Measurements from ENCODE around the gene STAP2. TPM values are rescaled to one million over a fixed set of nuclear protein-coding genes. Genes with fewer than 3 reads are reported as not detected.

STAP2 gene, protein sequence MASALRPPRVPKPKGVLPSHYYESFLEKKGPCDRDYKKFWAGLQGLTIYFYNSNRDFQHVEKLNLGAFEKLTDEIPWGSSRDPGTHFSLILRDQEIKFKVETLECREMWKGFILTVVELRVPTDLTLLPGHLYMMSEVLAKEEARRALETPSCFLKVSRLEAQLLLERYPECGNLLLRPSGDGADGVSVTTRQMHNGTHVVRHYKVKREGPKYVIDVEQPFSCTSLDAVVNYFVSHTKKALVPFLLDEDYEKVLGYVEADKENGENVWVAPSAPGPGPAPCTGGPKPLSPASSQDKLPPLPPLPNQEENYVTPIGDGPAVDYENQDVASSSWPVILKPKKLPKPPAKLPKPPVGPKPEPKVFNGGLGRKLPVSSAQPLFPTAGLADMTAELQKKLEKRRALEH
- total RNA-seq (2014; rRNA removed; shearing (Covaris generic)): 3.1 and 3.8 TPM in 2 replicates
- 2.4 and 4.0 TPM in 2 replicates for polyA plus RNA-seq (2015; cell fraction: cytosol; rRNA removed)
- polyA plus RNA-seq (2015; cell fraction: nucleus; rRNA removed): 0.81 and 1.4 TPM in 2 replicates

DNA sequence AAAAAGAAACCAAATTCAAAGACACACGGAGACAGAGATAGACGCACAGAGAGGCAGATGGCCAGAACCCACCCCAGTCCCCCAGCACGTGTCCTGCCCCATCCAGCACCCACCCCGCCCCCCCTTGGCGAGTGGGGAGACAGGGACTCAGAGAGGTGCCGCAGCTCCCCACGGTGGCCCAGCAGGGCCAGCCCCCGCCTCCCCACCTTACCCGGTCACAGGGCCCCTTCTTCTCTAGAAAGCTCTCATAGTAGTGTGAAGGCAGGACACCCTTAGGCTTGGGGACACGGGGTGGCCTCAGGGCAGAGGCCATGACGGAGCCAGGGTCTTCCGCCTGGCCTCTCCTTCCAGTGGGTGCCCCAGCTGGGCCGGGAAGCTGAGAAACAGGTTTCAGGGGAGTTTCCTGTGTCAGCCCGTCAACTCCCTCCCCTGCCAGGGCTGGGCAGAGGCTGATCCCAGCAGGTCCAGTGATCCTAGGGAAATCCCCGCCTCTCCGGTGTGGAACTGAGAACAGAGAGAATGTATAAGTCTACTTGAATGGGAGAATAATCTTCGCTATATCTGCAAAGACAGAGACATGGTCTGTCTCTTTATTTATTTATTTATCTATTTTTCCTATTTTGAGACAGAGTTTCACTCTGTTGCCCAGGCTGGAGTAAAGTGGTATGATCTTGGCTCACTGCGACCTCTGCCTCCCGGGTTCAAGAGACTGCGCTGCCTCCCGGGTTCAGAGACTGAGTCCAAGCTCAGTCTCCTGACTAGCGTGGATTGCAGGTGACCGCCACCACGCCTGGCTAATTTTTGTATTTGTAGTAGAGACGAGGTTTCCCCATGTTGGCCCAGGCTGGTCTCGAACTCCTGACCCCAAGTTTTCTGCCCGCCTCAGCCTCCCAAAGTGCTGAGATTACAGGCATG, at the start of gene STAP2:
Gene STAP2 (minus strand): TSS at position 387 of the 915 bp plus-strand sequence. CDS start 74 bp downstream, at position 313.
- peak; percentile 14 for DNase-seq (ENCODE audit: low read depth, low spot score)
- in situ Hi-C loops (cut with HindIII; ENCODE audit: low pct_unique_long_range_greater_than_20kb, low sequenced_read_pairs): no loop called here

DNA sequence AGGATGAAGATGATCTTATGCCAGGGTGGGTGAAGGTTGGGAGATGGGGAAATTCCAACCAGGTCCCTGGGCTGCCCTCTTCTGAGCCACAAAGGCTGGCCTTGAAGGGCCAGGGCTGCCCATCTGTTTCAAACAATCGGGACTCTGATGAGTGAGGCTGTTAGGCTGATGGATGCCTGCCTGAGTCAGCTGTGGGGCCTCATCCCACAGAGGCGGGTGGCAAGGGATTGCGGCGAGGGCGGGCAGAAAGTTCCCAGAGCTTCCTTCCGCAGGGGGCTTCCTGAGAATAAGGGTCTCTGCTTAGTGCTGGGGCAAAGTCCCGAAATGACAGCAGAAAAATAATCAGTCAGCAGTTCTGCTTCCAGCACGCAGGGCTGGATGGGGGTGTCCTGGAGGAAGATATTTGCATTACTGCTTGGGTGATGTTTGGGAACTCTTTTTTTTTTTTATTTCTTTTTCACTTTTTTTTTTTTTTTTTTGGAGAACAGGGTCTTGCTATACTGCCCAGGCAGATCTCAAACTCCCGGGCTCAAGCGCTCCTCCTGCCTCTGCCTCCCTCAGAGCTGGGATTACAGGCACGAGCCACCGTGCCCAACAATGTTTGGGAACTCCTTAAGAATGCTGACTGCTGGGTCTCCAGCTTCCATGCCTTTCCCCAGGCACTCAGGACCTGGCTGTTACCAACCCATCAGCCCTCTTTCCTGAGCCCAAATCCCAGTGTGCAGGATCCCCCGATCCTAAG, 47.6 kb upstream of the STAP2 start:
- DNase-seq (ENCODE audit: low read depth, low spot score): no peak
- in situ Hi-C loops (cut with HindIII; ENCODE audit: low pct_unique_long_range_greater_than_20kb, low sequenced_read_pairs): no loop called here

DNA sequence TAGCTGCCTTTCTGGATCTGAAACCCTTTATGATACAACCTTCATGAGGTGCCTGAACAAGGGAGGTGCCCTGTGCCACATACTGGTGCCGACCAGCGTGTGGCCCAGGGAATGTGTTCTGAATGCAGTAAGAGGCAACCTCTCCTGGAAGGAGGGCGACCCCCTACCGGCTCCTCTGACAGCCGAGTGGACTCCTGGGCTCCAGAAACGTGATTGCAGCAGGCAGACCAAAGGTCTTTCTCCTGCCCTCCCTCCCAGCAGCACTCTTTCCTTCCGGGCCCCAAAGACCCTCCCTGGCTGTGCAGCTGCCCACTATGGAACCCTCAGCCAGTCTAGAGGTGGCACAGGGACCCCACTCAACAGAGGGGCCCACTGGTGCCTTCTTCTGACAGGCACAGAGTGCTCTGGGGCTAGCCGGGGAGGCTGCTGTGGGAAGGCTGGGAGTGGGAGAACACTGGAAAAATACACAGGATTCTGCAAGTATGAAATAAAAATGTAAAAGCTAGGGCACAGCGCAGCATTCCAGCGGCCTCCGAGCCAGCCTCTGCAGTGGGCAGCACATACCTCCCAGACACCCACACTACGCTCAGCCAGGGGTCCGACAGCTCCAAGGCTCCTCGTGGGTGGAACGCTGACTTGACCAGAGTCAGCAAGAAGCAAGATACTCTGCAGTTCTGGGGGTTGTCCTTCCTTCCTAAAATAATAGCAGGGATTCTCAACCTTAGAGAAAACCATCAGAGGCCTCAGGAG, 46.8 kb upstream of the STAP2 start:
- in situ Hi-C loops (cut with HindIII; ENCODE audit: low pct_unique_long_range_greater_than_20kb, low sequenced_read_pairs): no loop called here
- DNase-seq (ENCODE audit: low read depth, low spot score): no peak

DNA sequence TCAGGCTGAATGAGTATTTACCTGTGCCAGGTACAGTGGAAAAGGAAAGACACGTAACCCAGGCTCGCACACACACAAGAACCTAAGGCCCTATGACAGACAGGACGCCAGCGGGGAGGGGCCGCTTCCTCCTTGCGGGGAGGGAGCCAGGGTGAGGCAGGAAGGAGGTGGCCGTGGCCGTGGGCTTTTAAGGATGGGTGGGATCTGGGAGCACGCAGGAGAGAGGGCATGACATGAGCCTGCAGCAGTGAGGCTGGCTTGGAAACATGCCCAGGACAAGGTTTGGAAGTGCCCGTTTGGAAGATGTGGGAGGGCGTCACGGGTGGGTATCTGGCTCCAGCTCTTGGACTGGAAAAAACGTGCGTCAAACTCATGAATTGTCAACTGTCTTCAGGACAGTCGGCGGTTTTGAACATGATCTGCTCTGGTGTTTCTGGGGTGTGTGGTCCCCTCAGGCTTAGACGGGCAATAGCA, 41.7 kb upstream of the STAP2 start:
- in situ Hi-C loops (cut with HindIII; ENCODE audit: low pct_unique_long_range_greater_than_20kb, low sequenced_read_pairs): no loop called here
- no peak for DNase-seq (ENCODE audit: low read depth, low spot score)

DNA sequence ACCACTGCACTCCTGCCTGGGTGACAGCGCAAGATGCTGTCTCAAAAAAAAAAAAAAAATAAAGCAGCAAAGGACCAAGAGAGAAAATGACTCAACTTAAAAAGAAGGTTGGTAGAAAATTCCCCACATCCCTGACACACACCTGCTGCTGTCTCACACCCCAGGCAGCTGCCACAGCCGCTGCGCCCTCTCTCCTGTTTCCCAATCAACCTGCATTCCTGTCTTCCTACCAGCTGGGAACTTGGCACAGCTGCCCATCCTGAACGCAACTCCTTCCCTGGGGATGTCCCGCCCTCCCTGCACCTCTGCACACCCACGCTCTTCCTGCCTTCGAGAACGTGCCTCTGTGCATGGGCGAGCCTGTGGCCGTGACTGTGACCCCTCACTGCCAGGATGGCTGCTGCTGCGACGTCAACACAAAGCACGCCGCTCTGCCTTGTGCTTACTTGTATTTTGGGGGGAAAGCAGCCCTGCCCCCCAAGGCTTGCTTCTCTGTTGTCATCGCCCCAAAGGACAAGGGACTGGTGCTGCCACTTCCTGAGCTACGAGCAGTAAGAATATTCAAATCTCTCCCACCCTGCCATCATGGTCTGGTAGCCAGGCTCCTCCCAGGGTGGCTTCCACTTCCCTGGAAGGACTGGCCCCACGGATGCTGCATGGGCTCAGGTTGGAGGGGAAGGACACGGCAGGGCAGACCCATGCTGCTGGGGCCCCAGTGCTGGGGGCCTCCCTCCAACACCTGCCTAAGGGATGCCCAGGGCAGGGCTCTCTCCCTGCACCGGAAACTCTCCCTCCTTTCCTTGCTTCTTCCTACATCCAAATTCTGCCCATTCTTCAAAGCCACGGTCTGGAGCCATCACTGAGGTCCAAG, 41.0 kb upstream of the STAP2 start:
- no peak for DNase-seq (ENCODE audit: low read depth, low spot score)
- in situ Hi-C loops (cut with HindIII; ENCODE audit: low pct_unique_long_range_greater_than_20kb, low sequenced_read_pairs): no loop called here

DNA sequence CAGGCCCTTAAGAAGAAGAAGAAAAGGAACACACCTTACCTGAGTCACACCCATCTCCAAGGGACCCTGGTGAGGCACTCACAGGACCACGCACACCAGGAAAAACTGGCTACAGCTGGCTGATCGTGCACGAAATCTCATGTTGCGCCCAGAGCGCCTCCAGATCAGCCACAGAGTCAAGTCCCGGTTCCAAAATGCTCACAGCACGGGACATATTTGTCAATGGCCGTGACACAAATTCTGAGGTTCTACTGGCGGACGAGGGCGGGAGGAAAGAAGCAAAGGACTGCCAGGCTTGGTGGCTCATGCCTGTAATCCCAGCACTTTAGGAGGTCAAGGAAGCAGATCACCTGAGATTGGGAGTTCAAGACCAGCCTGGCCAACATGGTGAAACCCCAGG, 40.3 kb upstream of the STAP2 start:
- in situ Hi-C loops (cut with HindIII; ENCODE audit: low pct_unique_long_range_greater_than_20kb, low sequenced_read_pairs): no loop called here
- DNase-seq (ENCODE audit: low read depth, low spot score): no peak

DNA sequence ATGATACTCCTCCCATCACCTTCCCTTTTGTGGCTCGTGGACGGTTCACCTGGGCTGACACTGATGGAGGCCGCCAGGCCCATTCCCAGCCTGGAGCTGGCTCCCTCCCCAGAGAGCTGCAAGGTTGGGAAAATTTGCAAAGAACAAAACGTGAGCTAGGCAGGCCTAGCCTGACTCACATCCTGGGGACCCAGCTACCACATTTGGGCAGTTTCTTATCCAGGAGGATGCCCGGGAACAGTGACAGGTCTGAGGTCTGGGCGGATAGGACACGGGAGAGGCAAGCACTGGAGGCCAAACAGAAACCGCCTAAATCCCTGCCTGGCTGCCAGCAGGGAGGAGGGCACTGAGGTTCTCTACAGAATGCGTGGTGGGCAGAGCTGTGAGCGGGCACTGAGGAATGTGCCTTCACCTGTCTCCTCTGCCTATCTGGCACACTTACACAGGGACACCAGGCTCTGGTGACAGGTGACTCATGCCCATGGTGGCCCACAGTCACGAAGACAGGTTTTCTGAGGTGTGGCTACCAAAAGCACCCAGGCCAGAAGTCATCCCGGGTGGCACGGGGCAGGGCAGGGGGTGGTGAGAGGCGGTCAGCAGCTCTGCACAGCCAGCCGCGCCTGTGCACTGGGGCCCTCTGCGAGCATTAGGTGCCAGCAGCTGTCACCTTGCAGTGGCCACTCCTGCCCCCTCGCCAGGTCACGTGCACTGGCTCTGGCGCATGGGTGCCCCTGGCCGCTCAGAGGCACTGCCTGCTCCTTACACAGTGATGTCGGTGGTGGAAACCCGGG, 38.6 kb upstream of the STAP2 start:
- no peak for DNase-seq (ENCODE audit: low read depth, low spot score)
- in situ Hi-C loops (cut with HindIII; ENCODE audit: low pct_unique_long_range_greater_than_20kb, low sequenced_read_pairs): no loop called here

DNA sequence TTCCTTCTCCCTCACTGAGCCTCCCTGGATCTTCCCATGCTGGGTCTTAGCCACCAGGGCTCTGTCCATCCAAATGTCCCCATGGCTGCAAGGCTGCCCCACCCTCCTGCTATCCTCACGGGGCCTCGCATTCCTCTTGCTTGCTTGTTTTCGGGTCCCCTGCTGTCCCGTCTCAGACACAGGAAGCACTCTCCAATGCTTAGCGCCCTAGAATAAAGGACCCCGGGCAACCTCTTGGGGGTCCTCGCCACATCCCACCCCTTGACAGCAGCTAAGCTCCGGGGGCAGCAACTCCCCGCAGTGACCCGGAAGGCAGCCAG, 38.0 kb upstream of the STAP2 start:
- in situ Hi-C loops (cut with HindIII; ENCODE audit: low pct_unique_long_range_greater_than_20kb, low sequenced_read_pairs): no loop called here
- no peak for DNase-seq (ENCODE audit: low read depth, low spot score)

DNA sequence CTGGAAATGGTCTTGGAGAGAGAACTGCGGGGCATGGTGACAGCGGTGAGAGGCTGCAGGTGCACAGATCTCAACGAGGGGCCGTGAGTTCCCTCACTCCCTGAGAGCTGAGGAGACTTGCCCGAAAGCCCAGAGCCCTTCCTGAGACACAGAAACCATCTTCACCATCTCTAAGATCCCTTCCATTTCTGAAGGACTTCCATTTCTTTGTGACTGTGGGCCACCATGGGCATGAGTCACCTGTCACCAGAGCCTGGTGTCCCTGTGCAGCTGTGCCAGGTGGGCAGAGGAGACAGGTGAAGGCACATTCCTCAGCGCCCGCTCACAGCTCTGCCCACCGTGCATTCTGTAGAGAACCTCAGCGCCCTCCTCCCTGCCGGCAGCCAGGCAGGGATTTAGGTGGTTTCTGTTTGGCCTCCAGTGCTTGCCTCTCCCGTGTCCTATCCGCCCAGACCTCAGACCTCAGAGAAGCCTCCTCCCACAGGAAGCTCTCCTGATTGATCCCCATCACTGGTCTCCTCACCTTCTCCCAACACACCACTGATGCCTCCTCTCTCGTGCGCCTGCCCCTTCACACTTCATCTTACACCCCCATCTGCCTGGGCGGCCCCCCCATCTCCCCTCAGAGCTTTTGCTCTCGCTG, 37.5 kb upstream of the STAP2 start:
- in situ Hi-C loops (cut with HindIII; ENCODE audit: low pct_unique_long_range_greater_than_20kb, low sequenced_read_pairs): no loop called here

DNA sequence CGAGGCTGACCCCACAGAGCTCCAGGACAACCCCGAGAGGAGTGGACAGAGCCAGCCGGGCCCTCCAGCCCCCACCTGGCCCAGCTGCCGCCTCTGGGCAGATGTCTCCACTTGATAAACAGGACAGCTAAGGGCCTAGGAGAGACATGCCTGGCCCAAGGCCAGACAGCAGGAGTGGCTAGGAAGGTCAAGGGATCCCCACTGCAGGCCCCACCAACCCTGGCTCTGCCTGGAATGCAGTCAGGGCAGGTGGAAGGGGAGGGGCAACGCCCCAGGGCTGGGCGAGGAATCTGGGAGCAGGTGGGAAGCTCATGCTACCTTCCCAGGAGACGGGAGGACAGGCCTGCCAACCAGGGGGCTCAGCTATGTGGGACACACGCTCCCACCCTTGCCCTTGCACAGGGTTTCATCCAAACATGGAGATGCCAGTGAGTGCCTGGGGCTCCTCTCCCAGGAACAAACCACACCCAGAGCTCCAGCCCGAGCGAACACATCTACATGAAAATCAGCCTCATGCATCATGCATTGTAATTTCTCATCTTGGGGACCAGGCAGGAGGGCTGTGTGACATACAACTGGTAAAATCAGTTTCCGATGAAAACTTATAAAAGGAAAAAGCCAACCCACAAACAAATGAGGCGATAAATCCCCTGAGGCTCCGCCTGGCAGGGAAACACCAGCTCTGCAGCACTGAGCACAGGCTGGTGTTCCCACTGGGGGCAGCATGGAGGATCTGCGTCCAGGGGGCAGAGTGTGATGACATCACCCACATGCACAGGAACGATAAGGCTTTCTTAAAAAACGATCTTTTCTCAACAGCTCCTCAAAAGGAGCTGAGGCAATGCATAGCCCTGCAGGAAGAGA, 36.8 kb upstream of the STAP2 start:
- no peak for DNase-seq (ENCODE audit: low read depth, low spot score)
- in situ Hi-C loops (cut with HindIII; ENCODE audit: low pct_unique_long_range_greater_than_20kb, low sequenced_read_pairs): no loop called here

More for the DNA sequence above, 37.5 kb upstream of the STAP2 start:
- no peak for DNase-seq (ENCODE audit: low read depth, low spot score)

DNA sequence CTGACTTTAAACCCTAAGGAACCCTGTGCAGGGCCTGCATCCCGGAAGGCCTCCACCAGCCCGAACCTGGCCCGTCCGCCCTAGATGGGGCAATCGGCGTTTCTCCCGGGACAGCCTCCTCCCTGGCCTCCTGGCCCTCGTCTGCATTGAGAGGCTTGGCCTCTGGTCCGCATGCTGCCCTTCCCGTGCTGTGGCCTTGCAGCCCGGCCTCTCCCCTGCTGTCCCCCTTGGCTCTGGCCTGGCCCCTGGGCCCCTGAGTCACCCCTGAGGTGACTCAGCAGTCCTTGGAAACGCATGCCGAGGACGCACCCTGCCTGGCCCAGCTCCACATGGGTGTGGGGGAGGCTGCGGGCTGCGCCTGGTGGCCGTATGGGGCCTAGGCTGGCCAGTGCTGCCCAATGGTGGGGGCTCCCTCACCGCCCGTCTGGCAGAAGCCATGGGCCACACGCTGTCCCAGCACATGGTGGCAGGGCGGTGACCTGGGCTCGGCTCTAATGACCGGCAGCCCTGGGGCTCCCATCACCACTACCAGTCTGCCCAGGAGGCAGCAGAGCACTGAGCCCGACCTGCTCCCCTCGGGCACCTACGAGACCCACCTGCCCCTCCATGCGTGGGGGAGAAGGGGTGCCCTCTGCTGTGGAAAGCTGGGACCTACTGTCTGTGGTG, 36.0 kb upstream of the STAP2 start:
- in situ Hi-C loops (cut with HindIII; ENCODE audit: low pct_unique_long_range_greater_than_20kb, low sequenced_read_pairs): no loop called here
- no peak for DNase-seq (ENCODE audit: low read depth, low spot score)

DNA sequence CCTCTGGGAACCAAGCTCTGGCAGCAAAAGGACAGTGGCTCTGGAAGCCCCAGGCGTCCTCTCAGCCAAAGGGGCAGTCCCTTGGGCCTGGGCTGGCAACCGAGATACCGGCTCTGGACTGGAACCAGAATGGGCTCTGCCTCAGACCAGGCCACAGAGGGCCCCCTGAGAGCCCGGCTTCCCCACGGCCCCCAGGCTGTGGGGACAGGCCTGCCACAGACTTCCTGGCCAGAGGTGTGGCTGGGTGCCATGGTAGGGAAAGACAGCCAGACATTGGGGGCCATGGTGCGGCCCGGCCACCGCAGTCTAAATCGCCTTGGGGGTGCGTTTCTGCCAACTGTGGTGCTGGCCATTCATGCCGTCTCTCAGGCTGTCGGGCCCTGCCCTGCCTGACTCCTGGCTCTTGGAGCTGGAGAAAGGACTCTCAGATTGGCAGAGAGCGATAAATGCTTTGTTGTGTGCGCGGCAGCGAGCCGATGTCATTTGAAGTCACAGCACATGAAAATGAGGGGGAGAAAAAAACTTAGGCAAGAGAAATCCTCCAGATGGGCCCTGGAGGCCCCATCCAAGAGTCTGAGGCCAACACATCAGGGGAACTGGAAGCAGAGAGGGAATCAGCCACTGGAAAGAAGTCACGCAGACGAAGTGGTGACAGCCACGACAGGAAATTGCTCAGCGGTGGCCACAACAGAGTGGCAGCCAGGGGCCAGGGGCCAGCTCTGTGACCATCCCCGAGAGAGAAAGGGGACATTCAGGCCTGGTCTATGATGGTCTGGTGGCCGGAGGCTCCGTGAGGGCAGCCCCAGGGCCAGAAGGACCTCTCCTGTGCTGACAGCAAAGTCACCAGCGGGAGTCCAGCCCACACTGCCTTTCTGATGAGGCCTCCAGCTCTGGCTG, 35.2 kb upstream of the STAP2 start:
- in situ Hi-C loops (cut with HindIII; ENCODE audit: low pct_unique_long_range_greater_than_20kb, low sequenced_read_pairs): no loop called here
- DNase-seq (ENCODE audit: low read depth, low spot score): no peak

DNA sequence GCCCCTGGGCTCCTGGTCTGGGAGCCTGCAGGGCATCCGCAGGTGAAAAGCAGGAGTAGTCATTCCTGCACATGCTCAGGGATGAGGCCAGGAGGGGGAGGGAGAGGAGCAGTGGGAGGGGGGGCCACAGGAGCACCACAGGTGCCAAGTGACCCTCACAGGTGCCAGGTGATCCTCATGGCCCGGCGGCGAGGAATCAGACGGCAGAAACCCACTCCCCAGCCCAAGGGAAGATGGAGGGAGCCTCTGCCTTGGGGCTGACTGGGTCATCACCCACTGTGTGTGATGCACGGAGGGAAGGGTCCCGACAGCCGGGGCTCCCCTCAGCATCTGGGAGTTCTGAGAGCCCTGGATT, 34.4 kb upstream of the STAP2 start:
- in situ Hi-C loops (cut with HindIII; ENCODE audit: low pct_unique_long_range_greater_than_20kb, low sequenced_read_pairs): no loop called here
- DNase-seq (ENCODE audit: low read depth, low spot score): no peak

All from SK-MEL-5 (cell line).